GM12878 (cell line): ENCODE measurements around the gene FURIN.

Experiments used
- BACH1 ChIP-seq: fragments of 450-650 bp; IDR thresholded peaks from 2 replicates; pipeline ENCODE4 v1.6.1; 2017; ENCODE audit warnings: mild to moderate bottlenecking, borderline replicate concordance
- CHD4 ChIP-seq: fragments of 200-600 bp; sonication (generic); IDR thresholded peaks from 2 replicates; pipeline ENCODE4 v1.6.1; 2016; ENCODE audit warnings: mild to moderate bottlenecking
- DPF2 ChIP-seq: fragments of 450-650 bp; IDR thresholded peaks from 2 replicates; pipeline ENCODE4 v1.6.1; 2017; ENCODE audit warnings: mild to moderate bottlenecking
- MEF2A ChIP-seq: IDR thresholded peaks from 2 replicates; pipeline ENCODE4 v1.6.1; 2011; ENCODE audit warnings: low read depth, mild to moderate bottlenecking, low read length, moderate library complexity; ENCODE audit not compliant: insufficient read depth
- POLR2A ChIP-seq: IDR thresholded peaks from 2 replicates; pipeline ENCODE4 v1.6.1; 2011; ENCODE audit warnings: low read depth, mild to moderate bottlenecking, low read length
- RAD21 ChIP-seq: IDR thresholded peaks from 2 replicates; pipeline ENCODE4 v1.6.1; 2011; ENCODE audit warnings: mild to moderate bottlenecking, low read depth, low read length, moderate library complexity; ENCODE audit not compliant: insufficient read depth
- RFX5 ChIP-seq: IDR thresholded peaks from 2 replicates; pipeline ENCODE4 v1.6.1; 2011; ENCODE audit warnings: low read depth, low read length, improper control_type of control experiment
- SIX5 ChIP-seq: IDR thresholded peaks from 2 replicates; pipeline ENCODE4 v1.6.1; 2011; ENCODE audit warnings: mild to moderate bottlenecking, low read depth, low read length, moderate library complexity; ENCODE audit not compliant: severe bottlenecking
- ZNF207 ChIP-seq: fragments of 450-650 bp; IDR thresholded peaks from 2 replicates; pipeline ENCODE4 v1.6.1; 2014; ENCODE audit warnings: antibody characterized with exemption, mild to moderate bottlenecking, borderline replicate concordance
- ZNF217 ChIP-seq: fragments of 450-650 bp; IDR thresholded peaks from 2 replicates; pipeline ENCODE4 v1.6.1; 2017; ENCODE audit warnings: antibody characterized with exemption, mild to moderate bottlenecking
- ZNF384 ChIP-seq: IDR thresholded peaks from 2 replicates; pipeline ENCODE4 v1.6.1; 2012; ENCODE audit warnings: low read depth, mild to moderate bottlenecking, low read length, improper control_type of control experiment, borderline replicate concordance
- TF ChIP-seq, protein P1 (sequence below): IDR thresholded peaks from 2 replicates; pipeline ENCODE4 v1.6.1; 2011; ENCODE audit warnings: borderline replicate concordance, low read depth, mild to moderate bottlenecking, moderate library complexity, mixed read lengths, low read length; ENCODE audit not compliant: insufficient read depth; ENCODE audit errors: extremely low read length
- TF ChIP-seq, protein P2 (sequence below), 3 experiments: IDR thresholded peaks in 2 of 3; conservative IDR thresholded peaks in 1 of 3; 2 replicates each; pipeline ENCODE4 v1.5.1; 2011; ENCODE audit warnings: low read depth in 3 of 3, low read length in 3 of 3, mild to moderate bottlenecking in 3 of 3, control low read depth in 2 of 3, moderate library complexity in 2 of 3, inconsistent platforms in 1 of 3, mixed read lengths in 1 of 3; ENCODE audit not compliant: control insufficient read depth in 2 of 3, insufficient read depth in 1 of 3; ENCODE audit errors: extremely low read depth in 1 of 3

DNA sequence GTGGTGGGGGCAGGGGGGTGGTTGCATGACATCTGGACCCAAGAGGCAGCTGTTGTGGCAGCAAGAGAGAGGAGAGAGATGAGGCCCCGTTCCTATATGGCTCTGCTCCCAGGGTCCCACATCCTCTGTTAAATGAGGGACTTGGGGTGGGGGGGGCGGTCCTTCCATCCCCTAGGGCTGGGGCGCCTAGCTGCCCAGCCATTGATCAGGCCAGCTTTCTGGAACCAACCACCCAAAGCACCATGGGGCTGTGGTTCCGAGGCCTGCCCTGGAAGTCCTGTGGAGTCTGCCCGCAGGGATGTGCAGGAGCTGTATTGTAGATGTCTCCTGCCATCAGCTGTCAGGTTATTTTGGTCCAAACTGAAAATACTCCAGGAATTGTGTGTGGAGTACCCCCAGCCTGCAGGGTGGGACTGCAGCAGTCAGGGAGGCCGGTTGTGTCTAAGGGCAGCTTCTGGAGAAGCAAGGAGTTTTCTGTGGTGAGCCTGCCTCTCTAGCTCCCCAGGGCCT lies 5.2 kb downstream of the FURIN start:
- TF ChIP-seq, protein P1, sequence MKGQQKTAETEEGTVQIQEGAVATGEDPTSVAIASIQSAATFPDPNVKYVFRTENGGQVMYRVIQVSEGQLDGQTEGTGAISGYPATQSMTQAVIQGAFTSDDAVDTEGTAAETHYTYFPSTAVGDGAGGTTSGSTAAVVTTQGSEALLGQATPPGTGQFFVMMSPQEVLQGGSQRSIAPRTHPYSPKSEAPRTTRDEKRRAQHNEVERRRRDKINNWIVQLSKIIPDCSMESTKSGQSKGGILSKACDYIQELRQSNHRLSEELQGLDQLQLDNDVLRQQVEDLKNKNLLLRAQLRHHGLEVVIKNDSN = no peak
- TF ChIP-seq CHD4 = no peak
- TF ChIP-seq MEF2A = no peak
- no peak for TF ChIP-seq DPF2
- no peak for TF ChIP-seq BACH1
- TF ChIP-seq ZNF217 = no peak
- TF ChIP-seq, protein P2, sequence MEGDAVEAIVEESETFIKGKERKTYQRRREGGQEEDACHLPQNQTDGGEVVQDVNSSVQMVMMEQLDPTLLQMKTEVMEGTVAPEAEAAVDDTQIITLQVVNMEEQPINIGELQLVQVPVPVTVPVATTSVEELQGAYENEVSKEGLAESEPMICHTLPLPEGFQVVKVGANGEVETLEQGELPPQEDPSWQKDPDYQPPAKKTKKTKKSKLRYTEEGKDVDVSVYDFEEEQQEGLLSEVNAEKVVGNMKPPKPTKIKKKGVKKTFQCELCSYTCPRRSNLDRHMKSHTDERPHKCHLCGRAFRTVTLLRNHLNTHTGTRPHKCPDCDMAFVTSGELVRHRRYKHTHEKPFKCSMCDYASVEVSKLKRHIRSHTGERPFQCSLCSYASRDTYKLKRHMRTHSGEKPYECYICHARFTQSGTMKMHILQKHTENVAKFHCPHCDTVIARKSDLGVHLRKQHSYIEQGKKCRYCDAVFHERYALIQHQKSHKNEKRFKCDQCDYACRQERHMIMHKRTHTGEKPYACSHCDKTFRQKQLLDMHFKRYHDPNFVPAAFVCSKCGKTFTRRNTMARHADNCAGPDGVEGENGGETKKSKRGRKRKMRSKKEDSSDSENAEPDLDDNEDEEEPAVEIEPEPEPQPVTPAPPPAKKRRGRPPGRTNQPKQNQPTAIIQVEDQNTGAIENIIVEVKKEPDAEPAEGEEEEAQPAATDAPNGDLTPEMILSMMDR (IDR thresholded peaks at IDR 0.05 in 2 of 3, conservative IDR thresholded peaks at IDR 0.05 in 1 of 3; ENCODE audit: control insufficient read depth in 2 of 3, extremely low read depth in 1 of 3, insufficient read depth in 1 of 3, low read depth in 3 of 3, low read length in 3 of 3) = no peak
- TF ChIP-seq ZNF207 = no peak
- no peak for TF ChIP-seq POLR2A
- no peak for TF ChIP-seq ZNF384
- TF ChIP-seq RFX5 = no peak
- TF ChIP-seq RAD21 = no peak
- TF ChIP-seq SIX5 = no peak
